GM12864 (cell line): Measurements from ENCODE around the gene TMEM89.

Source experiments
- DNase-seq: peaks from one replicate; pipeline ENCODE4 v3.0.0-alpha.2; 2011; ENCODE audit warnings: low read depth
- H3K4me3 ChIP-seq: 2 replicates; pipeline ENCODE4 v1.5.1; 2011; ENCODE audit warnings: mild to moderate bottlenecking, low read depth, low read length, control low read depth
- CTCF ChIP-seq: IDR thresholded peaks from 2 replicates; pipeline ENCODE4 v1.5.1; 2011; ENCODE audit warnings: low read depth, mild to moderate bottlenecking, moderate library complexity, low read length, control low read depth, inconsistent platforms; ENCODE audit errors: missing control alignments

Gene TMEM89

GRCh38 chr3:48617559-48617958, 4.0 kb downstream of the TMEM89 start:
- TF ChIP-seq CTCF: no peak
- no peak for DNase-seq
- no peak overlapping the region for H3K4me3 ChIP-seq

GRCh38 chr3:48614044-48614443, 7.5 kb downstream of the TMEM89 start:
- no peak for DNase-seq
- no peak for TF ChIP-seq CTCF
- no peak overlapping the region for H3K4me3 ChIP-seq

GRCh38 chr3:48612309-48612708, 9.3 kb downstream of the TMEM89 start:
- no peak for TF ChIP-seq CTCF
- no peak overlapping the region for H3K4me3 ChIP-seq
- no peak for DNase-seq

DNA sequence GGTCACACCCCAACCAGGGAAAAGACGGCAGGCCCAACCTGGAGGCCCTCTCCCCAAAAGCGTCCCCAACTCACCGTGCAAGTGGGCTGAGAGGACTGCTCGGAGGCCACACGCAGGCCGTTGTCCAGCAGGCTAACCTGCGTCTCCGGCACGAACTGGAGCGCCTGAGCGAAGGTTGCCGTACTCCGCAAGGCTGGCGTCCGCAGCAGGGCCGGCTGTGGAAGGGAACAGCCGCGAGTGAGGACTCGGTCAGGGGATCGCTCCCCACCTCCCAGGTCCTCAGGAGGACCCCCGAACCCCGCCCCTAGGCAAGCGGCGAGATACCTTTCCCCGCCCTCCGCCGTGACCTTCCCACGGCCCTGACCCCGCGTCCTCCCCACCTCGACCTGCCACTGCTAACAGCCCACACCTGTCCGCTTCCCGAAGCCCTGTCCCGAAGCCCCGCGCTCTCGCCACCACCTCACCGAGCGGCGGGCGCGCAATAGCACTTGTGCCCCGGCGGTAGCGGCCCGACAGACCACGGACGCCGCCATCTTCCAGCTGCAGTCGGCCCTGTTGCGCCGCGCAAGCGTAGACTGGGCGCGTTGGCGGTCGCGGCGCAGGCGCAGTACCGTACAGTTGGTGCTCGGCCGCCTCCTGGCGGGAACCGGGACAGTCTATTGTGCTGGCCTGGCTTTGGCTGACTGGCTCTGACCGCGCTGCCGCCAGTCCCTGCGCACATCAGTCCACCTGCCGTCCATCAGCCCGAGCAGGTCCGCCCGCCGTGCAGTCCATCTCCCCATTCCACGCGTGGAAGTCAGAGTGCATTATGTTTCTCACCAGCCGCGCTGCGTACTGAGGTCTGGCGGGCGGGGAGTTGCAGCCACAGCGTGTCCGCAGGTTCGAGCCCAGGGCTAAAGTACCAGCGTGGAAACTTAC, 12.2 kb downstream of the TMEM89 start, which contains the start of gene UQCRC1:
TSS of gene UQCRC1 (minus strand) at position 559 of the 918 bp plus-strand sequence. CDS start at position 533, 26 bp downstream.
- peak; percentile 79 for TF ChIP-seq CTCF
- H3K4me3 ChIP-seq: peak within 1 kb of the TSS; percentile 82
- peak; percentile 77 for DNase-seq

DNA sequence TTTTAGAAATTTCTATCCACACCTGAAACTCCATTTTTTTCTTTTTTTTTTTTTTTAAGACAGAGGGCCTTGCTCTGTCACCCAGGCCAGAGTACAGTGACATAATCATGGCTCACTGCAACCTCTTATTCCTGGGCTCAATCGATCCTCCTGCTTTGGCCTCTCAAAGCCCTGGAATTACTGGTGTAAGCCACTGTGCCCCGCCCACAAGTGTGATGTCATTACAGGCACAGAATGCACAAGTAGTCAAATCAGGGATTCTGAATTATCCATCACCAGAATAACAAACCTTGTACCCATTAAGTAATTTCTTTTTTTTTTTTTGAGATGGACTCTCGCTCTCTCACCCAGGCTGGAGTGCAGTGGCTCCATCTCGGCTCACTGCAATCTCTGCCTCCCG, 14.1 kb downstream of the TMEM89 start:
- H3K4me3 ChIP-seq: no peak overlapping the region
- no peak for TF ChIP-seq CTCF
- DNase-seq: no peak

DNA sequence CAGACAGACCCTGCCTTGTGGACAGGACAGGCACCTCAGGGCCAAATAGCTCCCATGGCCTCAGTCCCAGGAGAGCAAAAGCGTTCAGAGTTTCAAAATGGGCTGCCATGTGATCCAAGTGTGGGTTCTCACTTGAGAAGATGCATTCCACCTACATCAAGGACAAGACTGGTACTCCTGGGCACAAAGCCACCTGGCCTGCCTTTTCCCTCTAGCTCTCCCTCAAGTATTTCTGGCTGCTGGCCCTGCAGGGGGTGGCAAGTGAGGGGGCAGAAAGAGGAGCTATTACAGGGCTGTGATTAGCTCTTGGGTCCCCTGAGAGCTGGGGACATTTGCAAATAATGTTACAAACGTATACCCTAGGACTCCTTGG, 20.0 kb downstream of the TMEM89 start:
- TF ChIP-seq CTCF: no peak
- no peak for DNase-seq
- H3K4me3 ChIP-seq: no peak overlapping the region
